ENCODE results near the gene FLNC.
A peak's percentile ranks its signal among the peaks of the same experiment; 100 is the strongest.

FLNC gene

GRCh38 chr7:128831994-128832879 is 2.0 kb downstream of the FLNC start:
- DNase-seq, result no peak

- DNase-seq, result no peak
Observed at GRCh38 chr7:128832880-128833147, 2.6 kb downstream of the FLNC start.

GRCh38 chr7:128833148-128833945 is 3.1 kb downstream of the FLNC start:
- DNase-seq, result no peak

GRCh38 chr7:128833946-128834325 is 3.7 kb downstream of the FLNC start:
- no peak for DNase-seq

- DNase-seq, result no peak
Observed at GRCh38 chr7:128835231-128835751, 5.1 kb downstream of the FLNC start.

- DNase-seq, result no peak
Observed at GRCh38 chr7:128835790-128836641, 5.8 kb downstream of the FLNC start.

- DNase-seq, result no peak
Observed at GRCh38 chr7:128836729-128837348, 6.6 kb downstream of the FLNC start.

- no peak for DNase-seq
Observed at GRCh38 chr7:128837521-128837921, 7.3 kb downstream of the FLNC start.

- no peak for DNase-seq
Observed at GRCh38 chr7:128838109-128838779, 8.0 kb downstream of the FLNC start.

- no peak for DNase-seq
Observed at GRCh38 chr7:128838981-128839731, 8.9 kb downstream of the FLNC start.

- no peak for DNase-seq
Observed at GRCh38 chr7:128839751-128840177, 9.6 kb downstream of the FLNC start.

- no peak for DNase-seq
Observed at GRCh38 chr7:128840326-128841170, 10.3 kb downstream of the FLNC start.

GRCh38 chr7:128841171-128841690 is 11.0 kb downstream of the FLNC start:
- DNase-seq, result no peak

- DNase-seq, result peak; percentile 58 to 65
Observed at GRCh38 chr7:128841921-128842673, 11.9 kb downstream of the FLNC start.

GRCh38 chr7:128842674-128843641 is 12.8 kb downstream of the FLNC start:
- no peak for DNase-seq

- no peak for DNase-seq
Observed at GRCh38 chr7:128843938-128844621, 13.9 kb downstream of the FLNC start.

GRCh38 chr7:128844777-128845311 is 14.6 kb downstream of the FLNC start:
- no peak for DNase-seq

All from stimulated activated CD4-positive, alpha-beta T cell treated with anti-CD3 and anti-CD28 coated beads, Interleukin-2, amount 100 ng/mL, for 48 hours (primary cell).